Spleen (tissue), 11 donors: ENCODE measurements around the gene TNNI3. TPM values are rescaled to one million over a fixed set of nuclear protein-coding genes. Genes with fewer than 3 reads are reported as not detected.

Experiments used
- DNase-seq: peaks from one replicate; pipeline ENCODE4 v3.0.0-alpha.2; 2020
- H3K27ac ChIP-seq, 8 donors: fragments of 200-600 bp; sonication (generic) in 7 of 8; 1 replicate in 4 of 8; 2 replicates in 4 of 8; pipeline versions ENCODE4 v1.5.0 to v1.8.0; 2016 to 2021; ENCODE audit warnings: inconsistent platforms in 4 of 8, mild to moderate bottlenecking in 4 of 8, moderate library complexity in 1 of 8
- H3K27me3 ChIP-seq, 7 donors: fragments of 200-600 bp; sonication (generic) in 6 of 7; replicated peaks in 1 of 7; 1 replicate in 4 of 7; 2 replicates in 3 of 7; pipeline versions ENCODE4 v1.5.0 to v1.8.0; 2016 to 2021; ENCODE audit warnings: inconsistent platforms in 3 of 7, mild to moderate bottlenecking in 1 of 7
- H3K36me3 ChIP-seq, 6 donors: fragments of 200-600 bp; sonication (generic) in 5 of 6; 1 replicate in 4 of 6; 2 replicates in 2 of 6; pipeline versions ENCODE4 v1.5.0 to v1.8.0; 2016 to 2021; ENCODE audit warnings: inconsistent platforms in 2 of 6
- H3K4me1 ChIP-seq, 6 donors: fragments of 200-600 bp; sonication (generic) in 5 of 6; 1 replicate in 3 of 6; 2 replicates in 3 of 6; pipeline versions ENCODE4 v1.5.0 to v1.8.0; 2016 to 2021; ENCODE audit warnings: inconsistent platforms in 3 of 6
- H3K4me3 ChIP-seq, 8 donors: fragments of 200-600 bp; sonication (generic) in 7 of 8; 1 replicate in 4 of 8; 2 replicates in 4 of 8; pipeline versions ENCODE4 v1.5.0 to v1.8.0; 2016 to 2021; ENCODE audit warnings: inconsistent platforms in 4 of 8, mild to moderate bottlenecking in 4 of 8, moderate library complexity in 2 of 8
- H3K9me3 ChIP-seq, 8 donors: fragments of 200-600 bp; sonication (generic) in 7 of 8; 1 replicate in 4 of 8; 2 replicates in 4 of 8; pipeline versions ENCODE4 v1.5.0 to v1.8.0; 2016 to 2021; ENCODE audit warnings: inconsistent platforms in 4 of 8
- POLR2A ChIP-seq, 3 donors: fragments of 450-650 bp; IDR thresholded peaks; one replicate each; pipeline ENCODE4 v1.5.1; 2017; ENCODE audit warnings: antibody characterized with exemption in 3 of 3, mild to moderate bottlenecking in 1 of 3
- POLR2AphosphoS5 ChIP-seq, 3 donors: sonication (generic); formaldehyde crosslinking; IDR thresholded peaks; one replicate each; pipeline ENCODE4 v1.5.1; 2017; ENCODE audit warnings: antibody characterized with exemption in 3 of 3
- WGBS, 5 donors: extraction: QIAGEN DNeasy Blood & Tissue Kit in 3 of 5; methylation state at CpG; one replicate each; pipeline versions ENCODE4 v1.1.5 to v1.1.7; 2013 to 2018; 5-methylcytosine and 5-hydroxymethylcytosine counted together
- intact Hi-C: fragments of 100-400 bp; cut with DNase I; formaldehyde crosslinking; loops from one replicate; pipeline ENCODE4 v1.15.0; 2023; ENCODE audit warnings: low total_unique reads
- polyA plus RNA-seq, 3 donors: library from polyadenylated mRNA; stranded (reverse); fragments of 200-250 nt; gene quantifications; one replicate each; pipeline ENCODE4 v1.2.1, GENCODE V29; 2013
- total RNA-seq, 7 donors: library from RNA; depleted of rRNA in 3 of 7; stranded (reverse); fragments of >200 nt in 3 of 7; fragmentation: NEBNext Ultra II Directional in 4 of 7; extraction: Animal tissue kit (Norgen Biotek cat#: 25700) in 4 of 7; gene quantifications; one replicate each; pipeline versions ENCODE4 v1.1.0 to v1.2.1, GENCODE V29; 2016 to 2021
- TF ChIP-seq, protein P1 (sequence below), 11 experiments: fragments of 200-600 bp in 7 of 11; fragments of 450-650 bp in 4 of 11; sonication (generic) in 4 of 11; IDR thresholded peaks in 8 of 11; conservative IDR thresholded peaks in 3 of 11; 1 replicate in 7 of 11; 2 replicates in 4 of 11; pipeline versions ENCODE4 v1.4.0 to v1.8.0; 2016 to 2021; ENCODE audit warnings: antibody characterized with exemption in 11 of 11, inconsistent platforms in 4 of 11, mild to moderate bottlenecking in 1 of 11
- donor health status: healthy with polysubstance abuse.
- donor health status: DM: no; HTN: no; CAD: no; lungs with moderate emphysema.
- donor health status: DM: no; HTN: no; CAD: no.
- donor health status: Bipolar disorder and iron deficiency.
- donor health status: healthy.
- donor health status: DM: no; HTN: no; CAD: no.
- donor health status: DM: yes; HTN: yes; CAD: no.

Gene TNNI3
- total and polyA plus RNA-seq, 10 donors: 0.15 to 0.74 (median 0.70) TPM; not detected in 7

DNA sequence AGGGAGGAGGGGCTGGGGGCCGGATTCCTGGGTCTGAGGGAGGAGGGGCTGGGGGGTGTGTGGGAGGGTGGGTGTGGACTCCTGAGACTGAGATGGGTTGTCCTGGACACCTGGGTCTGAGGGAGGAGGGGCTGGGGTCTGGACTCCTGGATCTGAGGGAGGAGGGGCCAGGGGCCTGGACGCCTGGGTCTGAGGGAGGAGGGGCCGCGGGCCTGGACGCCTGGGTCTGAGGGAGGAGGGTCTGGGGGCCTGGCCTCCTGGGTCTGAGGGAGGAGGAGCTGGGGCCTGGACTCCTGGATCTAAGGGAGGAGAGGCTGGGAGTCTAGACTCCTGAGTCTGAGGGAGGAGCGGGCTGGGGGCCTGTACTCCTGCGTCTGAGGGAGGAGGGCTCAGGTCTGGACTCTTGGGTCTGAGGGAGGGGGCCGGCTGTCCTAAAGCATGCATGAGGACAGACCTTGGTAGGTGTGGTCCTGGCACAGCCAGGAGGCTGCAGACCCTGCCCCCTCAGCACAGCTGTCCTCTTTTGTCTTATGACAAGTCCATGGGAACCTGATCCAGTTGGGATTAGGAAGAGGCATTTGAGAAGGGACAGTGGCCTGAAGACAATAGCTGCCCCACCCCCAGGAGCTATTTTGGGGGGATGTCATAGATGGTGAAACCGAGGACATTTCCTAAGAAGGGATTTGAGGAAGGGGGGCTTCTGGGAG is 9.8 kb downstream of the TNNI3 start:
- TF ChIP-seq POLR2A (IDR thresholded peaks at IDR 0.05): no peak
- no peak for TF ChIP-seq POLR2AphosphoS5 (IDR thresholded peaks at IDR 0.05)
- TF ChIP-seq, protein P1, sequence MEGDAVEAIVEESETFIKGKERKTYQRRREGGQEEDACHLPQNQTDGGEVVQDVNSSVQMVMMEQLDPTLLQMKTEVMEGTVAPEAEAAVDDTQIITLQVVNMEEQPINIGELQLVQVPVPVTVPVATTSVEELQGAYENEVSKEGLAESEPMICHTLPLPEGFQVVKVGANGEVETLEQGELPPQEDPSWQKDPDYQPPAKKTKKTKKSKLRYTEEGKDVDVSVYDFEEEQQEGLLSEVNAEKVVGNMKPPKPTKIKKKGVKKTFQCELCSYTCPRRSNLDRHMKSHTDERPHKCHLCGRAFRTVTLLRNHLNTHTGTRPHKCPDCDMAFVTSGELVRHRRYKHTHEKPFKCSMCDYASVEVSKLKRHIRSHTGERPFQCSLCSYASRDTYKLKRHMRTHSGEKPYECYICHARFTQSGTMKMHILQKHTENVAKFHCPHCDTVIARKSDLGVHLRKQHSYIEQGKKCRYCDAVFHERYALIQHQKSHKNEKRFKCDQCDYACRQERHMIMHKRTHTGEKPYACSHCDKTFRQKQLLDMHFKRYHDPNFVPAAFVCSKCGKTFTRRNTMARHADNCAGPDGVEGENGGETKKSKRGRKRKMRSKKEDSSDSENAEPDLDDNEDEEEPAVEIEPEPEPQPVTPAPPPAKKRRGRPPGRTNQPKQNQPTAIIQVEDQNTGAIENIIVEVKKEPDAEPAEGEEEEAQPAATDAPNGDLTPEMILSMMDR (IDR thresholded peaks at IDR 0.05 in 8 of 11, conservative IDR thresholded peaks at IDR 0.05 in 3 of 11): no peak
- H3K4me3 ChIP-seq: no peak overlapping the region
- H3K9me3 ChIP-seq: peaks cover 0 to 14% (median 8%) of the 10 kb centered on the region in 8 donors
- DNase-seq: no peak
- peaks cover 0 to 23% (median 12%) of the 10 kb centered on the region in 6 donors for H3K4me1 ChIP-seq
- intact Hi-C loops: loop anchor here (10.0 kb wide), 1 partner anchor 357 kb away; no protein-coding TSS in a partner anchor
- H3K36me3 ChIP-seq: no peaks in the 10 kb centered on the region
- 32 to 61% (median 42%) methylated on average over 7 to 9 of the region's 9 CpGs for WGBS, 5 donors
- peaks cover 4 to 72% (median 55%) of the 10 kb centered on the region in 7 donors for H3K27me3 ChIP-seq
- H3K27ac ChIP-seq: no peak overlapping the region

DNA sequence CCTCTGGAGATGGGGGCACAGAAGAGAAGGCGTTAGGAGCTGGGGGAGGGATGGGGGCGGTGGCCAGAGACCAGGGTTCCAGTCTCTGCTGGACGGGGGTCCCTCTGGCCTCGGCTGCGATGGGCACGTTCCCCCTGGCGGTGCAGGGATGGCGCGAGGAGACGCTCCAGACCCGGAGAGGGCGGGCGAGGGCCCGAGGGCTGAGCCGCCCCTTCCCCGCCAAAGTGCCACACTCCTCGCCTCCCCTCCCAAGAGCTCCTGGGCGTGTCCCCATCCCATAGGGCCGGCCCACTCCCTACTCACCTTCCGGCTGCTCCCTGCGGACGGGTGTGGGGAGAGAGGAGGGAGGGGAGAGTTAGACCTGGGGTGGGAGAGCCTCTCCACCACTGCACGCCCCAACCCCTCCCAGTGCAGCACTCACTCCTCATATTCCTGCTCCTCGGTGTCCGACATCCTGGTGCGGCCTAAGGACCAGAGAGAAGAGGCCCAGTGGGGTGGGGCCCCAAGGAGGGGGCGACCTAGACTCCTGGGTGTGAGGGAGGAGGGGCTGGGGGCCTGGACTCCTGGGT is 10.7 kb downstream of the TNNI3 start:
- WGBS, 5 donors: 3 to 6% (median 3%) methylated on average over 13 to 27 of the region's 27 CpGs
- intact Hi-C loops: loop anchor here (10.0 kb wide), 1 partner anchor 358 kb away; no protein-coding TSS in a partner anchor
- H3K4me3 ChIP-seq: peak overlapping the region in 1 of 8 donors; percentile 56
- H3K4me1 ChIP-seq: peaks cover 0 to 25% (median 12%) of the 10 kb centered on the region in 6 donors
- peaks cover 4 to 81% (median 64%) of the 10 kb centered on the region in 7 donors for H3K27me3 ChIP-seq
- TF ChIP-seq, protein P1 (IDR thresholded peaks at IDR 0.05 in 8 of 11, conservative IDR thresholded peaks at IDR 0.05 in 3 of 11): no peak
- TF ChIP-seq POLR2A (IDR thresholded peaks at IDR 0.05): no peak
- H3K9me3 ChIP-seq: peaks cover 0 to 7% (median 3%) of the 10 kb centered on the region in 8 donors
- no peaks in the 10 kb centered on the region for H3K36me3 ChIP-seq
- H3K27ac ChIP-seq: no peak overlapping the region
- DNase-seq: no peak

DNA sequence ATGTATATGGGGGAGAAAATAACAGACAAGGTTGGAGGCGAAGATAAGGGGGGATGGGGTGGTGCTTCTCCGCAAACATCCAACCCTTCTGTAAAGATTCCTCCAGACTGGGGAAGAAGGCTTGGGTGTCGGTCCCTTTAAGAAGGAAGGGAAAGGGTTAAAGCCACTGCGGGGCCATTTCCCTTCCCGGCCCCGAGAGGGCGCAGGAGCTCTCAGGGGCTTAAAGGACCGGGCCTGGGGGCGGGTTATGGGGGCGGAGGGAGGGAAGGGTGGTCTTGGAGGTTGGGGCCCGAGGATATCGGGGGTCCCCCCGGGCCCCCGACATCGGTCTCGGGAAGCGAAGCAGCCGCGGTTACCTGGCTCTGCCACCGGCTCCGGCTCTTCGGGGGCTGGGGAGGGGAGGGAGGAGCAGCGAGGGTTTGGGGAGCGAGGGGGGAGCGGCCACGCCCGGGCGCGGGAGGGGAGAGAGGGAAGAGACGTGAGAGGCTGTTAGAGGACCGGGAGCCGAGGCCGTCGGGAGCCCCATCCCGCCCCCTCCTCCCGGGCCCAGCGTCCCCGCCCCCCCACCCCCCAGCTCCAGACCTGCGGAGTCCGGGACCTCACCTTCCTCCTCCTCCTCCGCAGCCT is 11.3 kb downstream of the TNNI3 start:
- Histone ChIP-seq H3K4me1 (peaks cover 0 to 31% (median 16%) of the 10 kb centered on the region in 6 donors), H3K27ac (no peak overlapping the region), H3K27me3 (peaks cover 4 to 87% (median 70%) of the 10 kb centered on the region in 7 donors), H3K36me3 (no peaks in the 10 kb centered on the region), H3K4me3 (peak overlapping the region in 1 of 8 donors; percentile 56), H3K9me3 (peaks cover 0 to under 1% (median 0%) of the 10 kb centered on the region in 8 donors)
- intact Hi-C loops: loop anchor here (10.0 kb wide), 1 partner anchor 359 kb away; no protein-coding TSS in a partner anchor
- no peak for TF ChIP-seq POLR2A (IDR thresholded peaks at IDR 0.05)
- TF ChIP-seq, protein P1 (IDR thresholded peaks at IDR 0.05 in 8 of 11, conservative IDR thresholded peaks at IDR 0.05 in 3 of 11): peak in 2 of 11 experiments; percentile 42
- WGBS, 5 donors: 1 to 2% (median 2%) methylated on average over 24 to 37 of the region's 41 CpGs
- DNase-seq: no peak
